ENCODE results near the gene SSNA1.

DNA sequence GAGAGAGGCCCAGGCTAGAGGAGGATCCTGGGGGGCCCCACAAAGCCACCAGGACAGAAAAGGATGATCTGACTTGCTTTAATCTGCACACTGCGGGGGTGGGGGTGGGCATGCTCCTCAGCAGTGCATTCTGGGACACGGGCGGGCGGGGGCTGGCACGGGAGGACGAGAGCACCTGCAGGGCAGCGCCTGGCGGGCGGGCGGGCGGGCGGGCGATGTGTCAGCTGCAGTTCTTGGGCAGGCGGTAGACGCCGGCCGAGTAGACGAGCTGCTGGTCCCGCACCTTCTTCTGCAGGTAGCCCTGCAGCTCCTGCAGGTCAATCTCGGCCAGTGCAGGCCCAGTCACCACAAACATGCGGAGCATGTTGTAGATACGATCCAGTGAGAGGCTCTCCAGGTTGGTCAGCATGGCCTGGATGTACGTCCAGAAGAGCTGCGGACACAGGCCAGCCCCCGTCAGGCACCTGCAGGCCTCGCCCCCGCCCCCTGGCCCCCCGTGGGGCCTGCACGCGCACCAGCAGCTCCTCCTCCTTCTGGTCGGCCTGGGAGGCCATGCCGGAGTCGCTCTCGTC lies 13.7 kb upstream of the SSNA1 start:
- TF ChIP-seq, protein P1, sequence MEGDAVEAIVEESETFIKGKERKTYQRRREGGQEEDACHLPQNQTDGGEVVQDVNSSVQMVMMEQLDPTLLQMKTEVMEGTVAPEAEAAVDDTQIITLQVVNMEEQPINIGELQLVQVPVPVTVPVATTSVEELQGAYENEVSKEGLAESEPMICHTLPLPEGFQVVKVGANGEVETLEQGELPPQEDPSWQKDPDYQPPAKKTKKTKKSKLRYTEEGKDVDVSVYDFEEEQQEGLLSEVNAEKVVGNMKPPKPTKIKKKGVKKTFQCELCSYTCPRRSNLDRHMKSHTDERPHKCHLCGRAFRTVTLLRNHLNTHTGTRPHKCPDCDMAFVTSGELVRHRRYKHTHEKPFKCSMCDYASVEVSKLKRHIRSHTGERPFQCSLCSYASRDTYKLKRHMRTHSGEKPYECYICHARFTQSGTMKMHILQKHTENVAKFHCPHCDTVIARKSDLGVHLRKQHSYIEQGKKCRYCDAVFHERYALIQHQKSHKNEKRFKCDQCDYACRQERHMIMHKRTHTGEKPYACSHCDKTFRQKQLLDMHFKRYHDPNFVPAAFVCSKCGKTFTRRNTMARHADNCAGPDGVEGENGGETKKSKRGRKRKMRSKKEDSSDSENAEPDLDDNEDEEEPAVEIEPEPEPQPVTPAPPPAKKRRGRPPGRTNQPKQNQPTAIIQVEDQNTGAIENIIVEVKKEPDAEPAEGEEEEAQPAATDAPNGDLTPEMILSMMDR (conservative IDR thresholded peaks at IDR 0.05 in 1 of 2, IDR thresholded peaks at IDR 0.05 in 1 of 2; ENCODE audit: low read depth in 1 of 2, low read length in 2 of 2) = no peak
- no peak for TF ChIP-seq EZH2 (IDR thresholded peaks at IDR 0.05; ENCODE audit: low read length, missing control alignments)

Data from fibroblast of lung (primary cell).